Measurements from ENCODE around the gene INSR.
A peak's percentile ranks its signal among the peaks of the same experiment; 100 is the strongest.

INSR gene

DNA sequence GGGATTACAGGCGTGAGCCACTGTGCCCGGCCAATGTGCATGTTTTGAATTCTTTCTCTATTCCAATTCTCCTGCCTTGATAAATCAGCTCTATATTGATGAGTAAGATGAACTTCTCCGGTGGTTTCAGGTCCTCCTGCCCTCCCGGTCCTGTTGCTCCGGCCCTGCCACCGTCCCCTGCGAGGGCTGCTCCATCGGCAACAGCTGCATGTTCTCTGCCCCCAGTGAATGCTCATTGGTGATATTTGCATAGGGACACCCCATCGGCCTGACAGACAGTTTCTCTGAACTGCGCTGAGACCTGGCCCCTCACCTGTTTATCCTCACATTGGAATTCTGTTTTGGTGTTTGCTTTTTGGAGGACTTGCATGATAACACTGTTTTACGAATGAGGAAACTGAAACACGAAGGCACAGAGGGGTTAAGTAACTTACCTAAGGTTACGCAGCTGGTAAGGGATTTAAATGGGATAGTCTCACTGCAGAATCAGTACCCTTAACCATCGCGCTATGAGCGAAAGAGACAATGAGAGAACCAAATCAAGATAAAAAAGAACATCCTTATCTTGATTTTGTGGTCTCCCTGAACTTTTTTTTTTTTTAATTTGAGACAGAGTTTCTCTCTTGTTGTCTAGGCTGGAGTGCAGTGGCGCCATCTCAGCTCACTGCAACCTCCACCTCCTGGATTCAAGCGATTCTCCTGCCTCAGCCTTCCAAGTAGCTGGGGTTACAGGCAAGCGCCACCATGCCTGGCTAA is 192.5 kb downstream of the INSR start:
- no peaks in the 10 kb centered on the region for H3K4me1 ChIP-seq (ENCODE audit: control insufficient read depth, insufficient read depth, low read length)
- H3K27me3 ChIP-seq (ENCODE audit: control insufficient read depth, insufficient read depth, low read length): no peaks in the 10 kb centered on the region
- no peak overlapping the region for H3K4me3 ChIP-seq (ENCODE audit: low read length)
- no peak overlapping the region for H3K9ac ChIP-seq (ENCODE audit: low read length)
- H3K36me3 ChIP-seq (ENCODE audit: control insufficient read depth, insufficient read depth, low read length): no peaks in the 10 kb centered on the region
- H3K27ac ChIP-seq (ENCODE audit: low read depth, low read length): no peak overlapping the region

DNA sequence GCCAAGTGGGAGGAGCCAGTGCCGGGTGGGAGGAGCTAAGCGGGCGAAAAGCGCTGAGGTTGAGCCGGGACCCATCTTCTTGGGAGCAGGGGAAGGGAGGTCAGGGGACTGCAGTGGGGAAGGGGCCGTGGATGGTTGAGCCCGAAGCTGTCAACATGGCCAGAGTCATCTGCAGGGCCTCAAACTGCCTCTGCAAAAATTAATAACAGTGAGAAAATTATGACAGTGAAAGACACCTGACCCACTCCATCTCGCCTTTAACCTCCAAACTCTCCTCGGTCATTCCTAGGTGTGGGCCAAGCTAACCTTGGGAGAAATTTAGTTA is 194.7 kb downstream of the INSR start:
- peak overlapping the region; percentile 96 for H3K27ac ChIP-seq (ENCODE audit: low read depth, low read length)
- no peaks in the 10 kb centered on the region for H3K4me1 ChIP-seq (ENCODE audit: control insufficient read depth, insufficient read depth, low read length)
- H3K36me3 ChIP-seq (ENCODE audit: control insufficient read depth, insufficient read depth, low read length): no peaks in the 10 kb centered on the region
- H3K4me3 ChIP-seq (ENCODE audit: low read length): peak overlapping the region; percentile 95
- H3K9ac ChIP-seq (ENCODE audit: low read length): peak overlapping the region; percentile 59
- H3K27me3 ChIP-seq (ENCODE audit: control insufficient read depth, insufficient read depth, low read length): no peaks in the 10 kb centered on the region

DNA sequence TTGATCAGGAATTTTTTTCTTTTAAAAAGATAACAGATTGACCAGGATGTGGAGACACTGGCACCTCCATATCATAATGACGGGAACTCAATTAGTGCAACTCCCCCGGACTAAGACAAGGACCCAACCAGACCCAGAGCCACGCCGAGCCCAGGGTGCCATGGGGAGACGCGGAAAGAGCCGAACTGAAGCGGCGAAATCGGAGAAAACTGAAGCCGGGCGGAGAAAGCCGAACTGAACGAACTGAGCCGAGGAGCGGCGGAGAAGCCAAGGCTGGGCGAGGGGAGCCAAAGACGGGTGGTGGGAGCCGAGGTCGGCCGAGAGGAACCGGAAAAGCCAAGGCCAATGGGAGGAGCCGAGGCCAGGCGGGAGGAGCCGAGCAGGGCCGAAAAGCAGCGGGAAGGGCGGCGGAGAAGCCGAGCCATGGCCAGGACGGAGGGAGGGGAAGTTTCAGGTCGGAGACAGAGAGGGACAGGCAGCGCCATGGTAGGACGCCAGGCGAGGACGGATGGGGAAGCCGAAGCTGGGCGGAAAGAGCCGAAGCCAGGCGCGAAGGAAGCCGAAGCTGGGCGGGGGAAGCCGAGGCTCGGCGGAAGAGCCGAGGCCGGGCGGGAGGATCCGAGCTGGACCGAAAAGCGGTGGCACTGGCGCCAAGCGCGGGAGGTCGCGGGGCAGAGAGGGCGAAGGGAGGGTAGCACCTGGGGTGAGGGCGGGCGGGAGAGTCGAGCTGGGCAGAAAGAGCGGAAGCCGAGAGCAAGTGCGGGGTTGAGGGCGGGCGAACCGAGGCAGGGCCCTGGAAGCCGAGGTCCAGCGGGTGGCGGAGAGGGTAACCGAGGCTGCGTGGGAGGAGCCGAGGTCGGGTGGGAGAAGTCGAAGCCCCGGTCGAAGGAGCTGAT is 195.3 kb downstream of the INSR start:
- Histone ChIP-seq H3K36me3 (ENCODE audit: control insufficient read depth, insufficient read depth, low read length) (no peaks in the 10 kb centered on the region), H3K4me1 (ENCODE audit: control insufficient read depth, insufficient read depth, low read length) (no peaks in the 10 kb centered on the region), H3K27me3 (ENCODE audit: control insufficient read depth, insufficient read depth, low read length) (no peaks in the 10 kb centered on the region), H3K27ac (ENCODE audit: low read depth, low read length) (peak overlapping the region; percentile 96), H3K4me3 (ENCODE audit: low read length) (peak overlapping the region; percentile 95), H3K9ac (ENCODE audit: low read length) (peak overlapping the region; percentile 98)

DNA sequence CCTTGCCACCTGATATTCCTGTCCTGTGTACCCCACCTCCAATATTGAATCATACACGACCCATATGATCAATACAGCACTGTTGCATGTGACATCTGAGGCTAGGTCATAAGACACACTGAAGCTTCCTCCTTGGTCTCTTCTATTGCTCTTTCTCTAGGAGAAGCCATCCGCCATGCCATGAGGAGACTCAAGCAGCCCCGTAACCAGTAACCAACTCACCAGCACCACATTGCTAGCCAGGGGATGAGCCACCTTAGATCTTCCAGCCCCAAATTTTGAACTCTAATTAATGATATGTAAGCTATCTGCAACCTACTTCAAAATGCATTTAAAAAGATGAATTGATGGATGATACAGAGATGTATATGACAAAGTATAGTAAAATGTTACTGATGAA is 196.1 kb downstream of the INSR start:
- no peaks in the 10 kb centered on the region for H3K4me1 ChIP-seq (ENCODE audit: control insufficient read depth, insufficient read depth, low read length)
- H3K9ac ChIP-seq (ENCODE audit: low read length): no peak overlapping the region
- H3K27me3 ChIP-seq (ENCODE audit: control insufficient read depth, insufficient read depth, low read length): no peaks in the 10 kb centered on the region
- H3K36me3 ChIP-seq (ENCODE audit: control insufficient read depth, insufficient read depth, low read length): no peaks in the 10 kb centered on the region
- no peak overlapping the region for H3K4me3 ChIP-seq (ENCODE audit: low read length)
- peak overlapping the region; percentile 96 for H3K27ac ChIP-seq (ENCODE audit: low read depth, low read length)

DNA sequence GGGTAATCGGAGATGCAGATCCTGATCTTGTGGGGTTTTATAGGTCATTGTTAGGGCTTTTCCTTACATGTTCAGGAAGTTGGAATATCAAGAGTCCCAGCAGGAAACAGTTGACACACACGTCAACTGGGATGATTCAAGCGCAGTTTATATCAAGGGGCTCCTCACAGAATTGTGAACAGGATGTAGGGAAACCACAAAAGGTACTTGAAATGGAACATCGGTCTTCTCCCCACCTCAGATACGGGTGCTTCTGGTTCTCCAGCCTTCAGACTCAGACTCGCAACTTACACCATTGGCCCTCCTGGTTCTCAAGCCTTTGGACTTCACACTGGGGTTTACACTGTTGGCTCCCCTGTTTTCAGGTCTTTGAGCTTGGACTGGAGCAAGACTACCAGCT is 205.2 kb downstream of the INSR start:
- Histone ChIP-seq H3K4me3 (ENCODE audit: low read length) (no peak overlapping the region), H3K9ac (ENCODE audit: low read length) (no peak overlapping the region), H3K27me3 (ENCODE audit: control insufficient read depth, insufficient read depth, low read length) (no peaks in the 10 kb centered on the region), H3K4me1 (ENCODE audit: control insufficient read depth, insufficient read depth, low read length) (no peaks in the 10 kb centered on the region), H3K36me3 (ENCODE audit: control insufficient read depth, insufficient read depth, low read length) (peaks cover 8% of the 10 kb centered on the region), H3K27ac (ENCODE audit: low read depth, low read length) (no peak overlapping the region)

DNA sequence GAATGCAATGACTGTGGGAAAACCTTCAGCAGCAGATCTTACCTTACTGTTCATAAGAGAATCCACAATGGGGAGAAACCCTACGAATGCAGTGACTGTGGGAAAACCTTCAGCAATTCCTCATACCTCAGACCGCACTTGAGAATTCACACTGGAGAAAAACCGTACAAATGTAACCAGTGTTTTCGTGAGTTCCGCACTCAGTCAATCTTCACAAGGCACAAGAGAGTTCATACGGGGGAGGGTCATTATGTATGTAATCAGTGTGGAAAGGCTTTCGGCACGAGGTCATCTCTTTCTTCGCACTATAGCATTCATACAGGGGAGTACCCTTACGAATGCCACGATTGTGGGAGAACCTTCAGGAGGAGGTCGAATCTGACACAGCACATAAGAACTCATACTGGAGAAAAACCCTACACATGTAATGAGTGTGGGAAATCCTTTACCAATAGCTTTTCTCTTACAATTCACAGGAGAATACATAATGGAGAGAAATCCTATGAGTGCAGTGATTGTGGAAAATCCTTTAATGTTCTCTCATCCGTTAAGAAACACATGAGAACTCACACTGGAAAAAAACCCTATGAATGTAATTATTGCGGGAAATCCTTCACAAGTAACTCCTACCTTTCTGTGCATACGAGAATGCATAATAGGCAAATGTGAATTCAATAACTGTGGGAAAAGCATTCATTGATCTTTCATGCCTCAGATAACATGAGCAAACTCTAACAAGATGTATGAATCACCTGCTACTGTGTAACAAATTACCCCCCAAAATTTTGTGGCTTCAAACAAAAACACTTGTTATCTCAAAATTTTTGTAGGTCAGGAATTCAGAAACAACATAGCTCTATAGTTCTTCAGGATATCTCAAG is 210.9 kb downstream of the INSR start:
- H3K4me1 ChIP-seq (ENCODE audit: control insufficient read depth, insufficient read depth, low read length): no peaks in the 10 kb centered on the region
- H3K4me3 ChIP-seq (ENCODE audit: low read length): no peak overlapping the region
- no peaks in the 10 kb centered on the region for H3K27me3 ChIP-seq (ENCODE audit: control insufficient read depth, insufficient read depth, low read length)
- H3K9ac ChIP-seq (ENCODE audit: low read length): no peak overlapping the region
- peaks cover 58% of the 10 kb centered on the region for H3K36me3 ChIP-seq (ENCODE audit: control insufficient read depth, insufficient read depth, low read length)
- no peak overlapping the region for H3K27ac ChIP-seq (ENCODE audit: low read depth, low read length)

DNA sequence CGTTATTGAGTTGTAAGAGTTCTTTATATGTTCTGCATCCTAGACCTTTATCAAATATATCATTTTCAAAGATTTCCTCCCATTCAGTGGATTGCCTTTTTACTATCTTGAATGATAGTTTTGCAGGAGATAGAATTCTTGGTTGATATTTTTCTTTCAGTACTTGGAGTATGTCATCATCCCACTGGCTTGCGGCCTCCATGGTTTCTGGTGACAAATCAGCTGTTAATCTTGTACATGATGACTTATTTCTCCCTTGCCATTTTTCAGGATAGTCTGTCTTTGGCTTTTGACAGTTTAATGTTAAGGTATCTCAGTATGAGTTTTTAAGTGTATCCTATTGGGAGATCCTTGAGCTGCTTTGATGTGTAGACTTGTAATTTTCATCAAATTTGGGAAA is 216.2 kb downstream of the INSR start:
- no peak overlapping the region for H3K4me3 ChIP-seq (ENCODE audit: low read length)
- H3K4me1 ChIP-seq (ENCODE audit: control insufficient read depth, insufficient read depth, low read length): no peaks in the 10 kb centered on the region
- H3K9ac ChIP-seq (ENCODE audit: low read length): no peak overlapping the region
- H3K27me3 ChIP-seq (ENCODE audit: control insufficient read depth, insufficient read depth, low read length): no peaks in the 10 kb centered on the region
- H3K27ac ChIP-seq (ENCODE audit: low read depth, low read length): no peak overlapping the region
- H3K36me3 ChIP-seq (ENCODE audit: control insufficient read depth, insufficient read depth, low read length): peaks cover 80% of the 10 kb centered on the region

DNA sequence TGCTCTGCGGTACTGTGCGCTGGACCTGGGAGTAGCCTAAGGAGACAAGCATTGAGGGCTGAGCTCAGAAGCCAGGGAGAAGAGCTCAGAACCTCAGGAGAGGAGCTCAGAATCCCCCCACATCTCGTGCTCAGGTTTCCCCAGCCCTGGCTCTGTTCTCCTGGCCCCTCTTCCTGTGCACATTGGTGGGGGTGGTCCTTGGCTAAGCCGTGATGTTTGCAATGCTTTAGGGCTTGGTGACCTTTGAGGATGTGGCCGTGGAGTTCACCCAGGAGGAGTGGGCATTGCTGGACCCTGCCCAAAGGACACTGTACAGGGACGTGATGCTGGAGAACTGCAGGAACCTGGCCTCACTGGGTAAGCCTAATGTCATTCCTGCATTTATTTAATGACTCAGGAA is 218.1 kb downstream of the INSR start:
- Histone ChIP-seq H3K27me3 (ENCODE audit: control insufficient read depth, insufficient read depth, low read length) (no peaks in the 10 kb centered on the region), H3K4me1 (ENCODE audit: control insufficient read depth, insufficient read depth, low read length) (no peaks in the 10 kb centered on the region), H3K4me3 (ENCODE audit: low read length) (no peak overlapping the region), H3K9ac (ENCODE audit: low read length) (no peak overlapping the region), H3K27ac (ENCODE audit: low read depth, low read length) (no peak overlapping the region), H3K36me3 (ENCODE audit: control insufficient read depth, insufficient read depth, low read length) (peaks cover 71% of the 10 kb centered on the region)

DNA sequence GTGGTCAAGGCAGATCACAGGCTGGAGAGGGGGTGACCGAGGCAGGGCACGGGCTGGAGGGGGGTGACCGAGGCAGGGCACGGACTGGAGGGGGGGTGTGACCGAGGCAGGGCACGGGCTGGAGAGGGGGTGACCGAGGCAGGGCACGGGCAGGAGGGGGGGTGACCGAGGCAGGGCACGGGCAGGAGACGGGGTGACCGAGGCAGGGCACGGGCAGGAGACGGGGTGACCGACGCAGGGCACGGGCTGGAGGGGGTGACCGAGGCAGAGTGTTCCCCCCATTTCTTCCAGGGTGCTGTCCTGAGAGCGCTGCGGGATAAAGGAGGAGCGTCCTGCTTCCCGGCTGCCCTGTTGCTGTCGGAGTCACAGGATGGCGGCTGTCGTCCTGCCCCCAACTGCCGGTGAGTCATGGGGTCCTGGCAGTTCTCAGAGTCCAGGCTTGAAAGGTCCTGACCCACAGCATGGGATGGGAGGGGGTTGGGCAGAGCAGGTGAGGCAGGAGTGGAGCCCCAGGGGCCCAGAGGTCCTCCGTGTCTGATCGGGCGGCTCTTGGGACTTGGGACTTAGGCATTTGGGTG is 219.4 kb downstream of the INSR start:
- H3K36me3 ChIP-seq (ENCODE audit: control insufficient read depth, insufficient read depth, low read length): peaks cover 57% of the 10 kb centered on the region
- H3K9ac ChIP-seq (ENCODE audit: low read length): no peak overlapping the region
- H3K27ac ChIP-seq (ENCODE audit: low read depth, low read length): no peak overlapping the region
- peaks cover 5% of the 10 kb centered on the region for H3K4me1 ChIP-seq (ENCODE audit: control insufficient read depth, insufficient read depth, low read length)
- no peaks in the 10 kb centered on the region for H3K27me3 ChIP-seq (ENCODE audit: control insufficient read depth, insufficient read depth, low read length)
- no peak overlapping the region for H3K4me3 ChIP-seq (ENCODE audit: low read length)

DNA sequence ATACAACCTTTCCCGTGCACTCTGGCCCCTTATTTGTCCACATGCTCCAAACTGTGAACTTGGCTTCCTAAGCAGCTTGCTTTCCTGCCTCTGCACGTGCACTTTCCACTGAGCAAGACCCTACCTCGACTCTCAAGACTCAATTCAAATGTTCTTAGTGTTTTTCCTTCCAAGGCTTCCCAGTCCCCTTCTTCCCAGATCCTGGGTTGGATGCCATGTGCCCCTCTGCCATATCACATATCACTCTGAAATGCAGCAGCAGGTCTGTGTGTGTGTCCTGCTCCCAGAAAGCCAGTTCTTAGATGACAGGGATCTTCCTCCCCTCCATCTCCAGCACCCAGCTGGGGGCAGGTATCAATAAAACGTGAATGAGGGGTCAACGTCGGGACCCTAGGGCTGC is 221.7 kb downstream of the INSR start:
- H3K4me1 ChIP-seq (ENCODE audit: control insufficient read depth, insufficient read depth, low read length): peaks cover 5% of the 10 kb centered on the region
- no peak overlapping the region for H3K27ac ChIP-seq (ENCODE audit: low read depth, low read length)
- H3K9ac ChIP-seq (ENCODE audit: low read length): no peak overlapping the region
- peaks cover 40% of the 10 kb centered on the region for H3K36me3 ChIP-seq (ENCODE audit: control insufficient read depth, insufficient read depth, low read length)
- no peak overlapping the region for H3K4me3 ChIP-seq (ENCODE audit: low read length)
- H3K27me3 ChIP-seq (ENCODE audit: control insufficient read depth, insufficient read depth, low read length): no peaks in the 10 kb centered on the region

DNA sequence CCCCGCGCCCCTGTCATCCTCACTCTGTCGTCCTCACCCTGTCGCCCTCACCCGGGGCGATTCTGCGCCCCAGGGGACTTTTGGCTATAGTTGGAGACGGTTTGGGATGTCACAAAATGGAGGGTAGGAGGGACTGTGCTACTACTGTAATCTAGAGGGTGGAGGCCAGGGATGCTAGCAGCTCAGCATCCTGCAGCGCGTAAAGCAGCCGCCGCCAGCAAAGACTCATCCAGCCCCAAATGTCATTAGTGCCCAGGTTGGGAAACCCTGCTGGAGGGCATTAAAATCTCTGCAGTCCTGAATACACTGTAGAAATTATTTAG is 224.3 kb downstream of the INSR start:
- Histone ChIP-seq H3K36me3 (ENCODE audit: control insufficient read depth, insufficient read depth, low read length) (peaks cover 16% of the 10 kb centered on the region), H3K4me3 (ENCODE audit: low read length) (peak overlapping the region; percentile 87), H3K4me1 (ENCODE audit: control insufficient read depth, insufficient read depth, low read length) (peaks cover 5% of the 10 kb centered on the region), H3K9ac (ENCODE audit: low read length) (peak overlapping the region; percentile 83), H3K27ac (ENCODE audit: low read depth, low read length) (peak overlapping the region; percentile 79), H3K27me3 (ENCODE audit: control insufficient read depth, insufficient read depth, low read length) (no peaks in the 10 kb centered on the region)
